HG02943 (cell line): Measurements from ENCODE around the gene FOXC1.

ENCODE experiments used
- ATAC-seq: cut with Tn5 transposase; IDR thresholded peaks from one replicate; pipeline ENCODE4 v1.9.1; 2021; ENCODE audit warnings: mild to moderate bottlenecking, low read depth, moderate library complexity; ENCODE audit not compliant: unreplicated experiment

FOXC1 gene

GRCh38 chr6:1609648-1610496 is at the start of gene FOXC1:
Gene FOXC1 (plus strand): TSS chr6:1609915. CDS start chr6:1610446, 531 bp downstream.
- peak; percentile 52 for ATAC-seq

GRCh38 chr6:1560281-1561058 is 49.2 kb upstream of the FOXC1 start:
- no peak for ATAC-seq

GRCh38 chr6:1561355-1561754 is 48.4 kb upstream of the FOXC1 start:
- ATAC-seq, result no peak

- ATAC-seq, result no peak
These were observed 47.4 kb upstream of the FOXC1 start for GRCh38 chr6:1562171-1562955.

- ATAC-seq, result no peak
These were observed 40.3 kb upstream of the FOXC1 start for GRCh38 chr6:1569377-1569776.

- no peak for ATAC-seq
These were observed 38.9 kb upstream of the FOXC1 start for GRCh38 chr6:1570848-1571247.

GRCh38 chr6:1572892-1573291 is 36.8 kb upstream of the FOXC1 start:
- ATAC-seq, result no peak

GRCh38 chr6:1574083-1574761 is 35.5 kb upstream of the FOXC1 start:
- ATAC-seq, result no peak

GRCh38 chr6:1574890-1575209 is 34.9 kb upstream of the FOXC1 start:
- ATAC-seq, result no peak

GRCh38 chr6:1575210-1576041 is 34.3 kb upstream of the FOXC1 start:
- ATAC-seq, result no peak

GRCh38 chr6:1576166-1576565 is 33.5 kb upstream of the FOXC1 start:
- ATAC-seq, result no peak

GRCh38 chr6:1576711-1577110 is 33.0 kb upstream of the FOXC1 start:
- no peak for ATAC-seq

GRCh38 chr6:1577146-1577680 is 32.5 kb upstream of the FOXC1 start:
- ATAC-seq, result no peak

- no peak for ATAC-seq
These were observed 31.6 kb upstream of the FOXC1 start for GRCh38 chr6:1577896-1578745.

GRCh38 chr6:1579096-1579495 is 30.6 kb upstream of the FOXC1 start:
- no peak for ATAC-seq

GRCh38 chr6:1580109-1580508 is 29.6 kb upstream of the FOXC1 start:
- no peak for ATAC-seq

- no peak for ATAC-seq
These were observed 29.1 kb upstream of the FOXC1 start for GRCh38 chr6:1580585-1580984.
